ENCODE measurements around the gene SFRP5.

Gene SFRP5, protein sequence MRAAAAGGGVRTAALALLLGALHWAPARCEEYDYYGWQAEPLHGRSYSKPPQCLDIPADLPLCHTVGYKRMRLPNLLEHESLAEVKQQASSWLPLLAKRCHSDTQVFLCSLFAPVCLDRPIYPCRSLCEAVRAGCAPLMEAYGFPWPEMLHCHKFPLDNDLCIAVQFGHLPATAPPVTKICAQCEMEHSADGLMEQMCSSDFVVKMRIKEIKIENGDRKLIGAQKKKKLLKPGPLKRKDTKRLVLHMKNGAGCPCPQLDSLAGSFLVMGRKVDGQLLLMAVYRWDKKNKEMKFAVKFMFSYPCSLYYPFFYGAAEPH

DNA sequence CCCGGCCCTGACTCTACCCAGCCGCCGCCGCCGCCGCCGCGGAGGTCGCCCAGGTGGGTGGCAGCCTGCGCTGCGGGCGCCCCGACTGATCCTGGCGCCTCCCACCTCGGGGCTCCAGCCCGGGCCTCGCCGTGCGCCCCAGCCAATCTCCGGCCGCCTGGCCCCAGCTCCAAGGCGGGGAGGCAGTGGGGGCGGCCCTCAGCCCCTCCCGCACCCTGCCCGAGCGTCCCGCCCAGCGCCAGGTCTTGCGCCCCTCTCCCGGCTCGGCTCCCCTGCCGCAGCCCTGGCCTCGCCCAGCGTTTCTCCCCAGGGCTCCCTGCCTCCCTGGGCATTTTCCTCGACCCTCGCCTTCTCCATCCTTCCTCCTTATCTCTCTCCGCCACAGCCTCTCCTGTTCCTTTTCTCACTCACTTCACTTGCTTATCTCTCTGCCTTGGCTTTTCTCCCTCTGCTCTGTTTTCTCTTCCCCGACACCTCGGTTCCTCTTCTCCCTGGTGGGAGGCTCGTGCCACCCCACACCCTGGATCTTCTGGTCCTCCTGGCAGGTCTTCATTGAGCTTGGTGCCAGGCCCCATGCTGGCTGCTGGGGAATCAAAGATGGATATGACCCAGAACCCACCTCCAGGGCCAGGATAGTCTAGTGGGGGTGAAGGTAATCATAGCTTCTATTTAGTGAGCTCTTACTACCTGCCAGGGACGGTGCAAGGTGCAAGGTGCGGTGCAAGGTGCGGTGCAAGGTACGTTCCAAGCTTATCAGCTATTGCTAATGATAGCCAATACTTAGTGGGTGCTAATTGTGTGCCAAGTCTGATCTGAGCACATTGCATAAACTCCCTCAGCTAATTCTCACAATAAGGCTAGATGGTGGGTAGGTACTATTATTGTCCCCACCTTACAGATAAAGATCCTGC is at the start of gene SFRP5:
Gene SFRP5, minus strand, starts transcription at position 87 of the 911 bp plus-strand sequence. CDS start 166 bp downstream, outside the sequence.
- no peak for DNase-seq

DNA sequence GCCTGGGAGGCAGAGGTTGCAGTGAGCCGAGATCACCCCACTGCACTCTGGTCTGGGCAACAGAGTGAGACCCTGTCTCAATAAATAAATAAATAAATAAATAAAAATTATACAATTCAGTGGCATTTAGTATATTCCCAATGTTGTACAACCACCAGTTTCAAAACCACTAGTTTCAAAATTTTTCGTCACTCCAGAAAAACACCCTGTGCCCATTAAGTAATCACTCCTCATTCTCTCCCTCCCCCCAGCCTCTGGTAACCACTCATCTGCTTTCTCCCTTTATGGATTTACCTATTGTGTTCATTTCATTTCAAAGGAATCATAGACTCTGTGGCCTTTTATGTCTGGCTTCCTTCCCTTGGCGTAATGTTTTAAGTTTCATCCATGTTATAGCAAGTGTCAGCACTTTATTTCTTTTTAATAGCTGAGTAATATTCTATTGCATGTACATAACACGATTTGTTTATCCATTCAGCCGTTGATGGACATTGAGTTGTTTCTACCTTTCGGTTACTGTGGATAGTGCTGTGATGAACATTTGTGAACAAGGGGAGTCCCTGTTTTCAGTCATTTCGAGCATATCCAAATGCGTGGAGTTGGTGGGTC is 48.4 kb upstream of the SFRP5 start:
- no peak for DNase-seq

DNA sequence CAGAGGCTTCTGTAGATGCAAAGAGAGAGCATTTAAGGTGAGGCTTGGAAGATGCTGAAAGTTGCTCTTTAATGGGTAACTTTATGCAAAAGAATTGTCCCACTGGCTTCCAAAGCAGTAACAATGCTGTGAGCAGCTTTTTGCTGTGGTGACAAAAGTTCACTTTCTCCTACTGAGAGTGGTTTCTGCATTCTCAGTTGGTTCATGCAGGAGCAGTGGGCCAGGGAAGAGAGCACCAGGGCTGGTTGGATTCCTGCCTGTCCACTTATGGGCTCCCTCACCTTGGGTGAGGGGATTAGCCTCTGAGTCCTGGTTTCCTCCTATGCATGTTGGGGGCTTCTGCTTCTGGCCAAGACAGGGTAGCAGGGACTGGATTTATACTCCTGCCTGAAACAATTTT is 46.8 kb upstream of the SFRP5 start:
- DNase-seq = no peak

DNA sequence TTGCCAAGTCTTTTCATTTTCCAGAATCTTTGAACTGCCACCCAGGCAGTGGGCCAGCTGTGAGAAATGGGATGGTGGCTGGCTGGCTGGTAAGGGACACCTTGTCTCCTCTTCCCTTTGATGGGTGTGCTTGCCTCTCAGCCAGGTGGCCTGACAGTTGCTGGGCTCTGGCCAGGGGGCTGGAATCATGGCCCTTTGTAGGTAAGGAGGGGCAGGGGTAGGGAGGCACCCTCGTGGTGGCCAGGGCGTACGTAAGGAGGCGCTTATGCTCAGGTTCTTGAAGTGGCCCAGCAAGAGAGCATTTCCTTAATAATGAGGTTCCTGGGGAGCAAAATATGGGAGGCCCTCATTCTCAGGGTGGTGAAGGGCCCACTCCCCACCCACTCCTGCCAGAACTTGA is 44.8 kb upstream of the SFRP5 start:
- no peak for DNase-seq

DNA sequence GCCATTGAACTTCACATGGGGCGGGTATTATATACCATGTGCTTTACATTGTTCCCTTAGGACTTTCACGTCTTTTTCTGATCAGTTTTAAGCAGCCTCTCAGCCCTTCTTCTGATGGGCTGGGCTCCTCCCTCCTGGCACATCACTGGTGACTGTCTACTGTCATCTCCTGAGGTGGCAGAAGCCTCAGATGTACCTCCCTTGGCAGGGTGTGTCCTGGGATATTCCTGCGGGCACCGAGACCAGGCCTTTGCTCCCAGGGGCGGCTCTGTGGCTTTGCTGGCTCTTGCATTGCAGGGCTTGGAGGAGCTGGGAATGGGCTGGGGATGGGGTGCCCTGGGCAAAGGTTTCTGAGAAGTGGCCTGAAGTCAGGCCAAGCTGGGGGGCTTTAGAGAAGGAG is 43.2 kb upstream of the SFRP5 start:
- DNase-seq = no peak

DNA sequence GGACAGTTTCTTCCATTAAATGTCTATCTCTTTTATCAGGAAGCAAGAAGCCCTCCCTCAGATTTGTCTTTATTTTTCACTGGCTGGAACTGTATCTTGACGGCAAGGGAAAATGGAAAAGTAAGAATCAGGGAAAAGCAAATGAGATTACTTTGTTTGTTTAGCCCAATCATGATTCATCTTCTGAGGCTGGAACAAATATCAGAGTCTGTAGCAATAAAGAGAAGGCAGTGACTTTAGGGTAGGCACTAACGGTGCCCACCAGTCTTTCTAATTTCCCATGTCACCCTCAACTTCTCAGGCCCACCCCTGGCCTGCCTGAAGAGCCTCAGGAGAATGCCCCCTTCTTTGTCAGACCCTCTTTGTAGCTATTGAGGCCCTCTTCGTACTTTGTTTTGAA is 41.5 kb upstream of the SFRP5 start:
- DNase-seq = no peak

DNA sequence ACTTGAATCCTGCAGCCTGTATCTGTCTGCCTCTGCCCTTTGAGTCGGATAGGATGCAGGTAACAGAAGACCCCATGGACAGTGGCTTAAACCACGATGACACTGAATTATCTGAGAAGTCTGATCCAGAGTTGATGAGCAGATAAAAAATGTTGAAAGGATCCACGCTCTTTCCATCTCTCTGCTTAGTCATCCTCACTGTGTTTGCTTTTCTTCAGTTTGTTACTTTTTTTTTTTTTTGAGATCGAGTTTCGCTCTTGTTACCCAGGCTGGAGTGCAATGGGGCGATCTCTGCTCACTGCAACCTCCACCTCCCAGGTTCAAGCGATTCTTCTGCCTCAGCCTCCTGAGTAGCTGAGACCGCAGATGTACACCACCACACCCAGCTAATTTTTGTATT is 40.9 kb upstream of the SFRP5 start:
- DNase-seq = no peak

DNA sequence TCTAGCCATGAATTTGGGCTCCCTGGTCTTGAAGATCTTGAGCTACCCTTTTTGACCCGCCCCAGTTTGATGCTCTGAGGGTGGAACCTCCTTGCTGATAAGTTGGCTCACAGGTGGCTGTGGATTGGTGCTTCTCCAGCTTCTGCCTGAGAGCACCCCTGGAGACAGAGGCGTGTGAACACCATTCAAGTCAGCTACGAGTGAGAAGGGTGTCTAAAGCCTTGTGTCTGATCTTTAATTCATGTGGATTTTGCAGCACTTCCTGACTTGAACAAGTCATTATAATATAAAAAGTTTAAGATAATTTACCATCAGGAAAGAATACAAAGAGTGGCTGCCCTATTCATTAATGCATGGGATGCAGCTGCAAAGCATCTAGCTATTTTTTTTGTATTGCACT is 40.2 kb upstream of the SFRP5 start:
- no peak for DNase-seq

DNA sequence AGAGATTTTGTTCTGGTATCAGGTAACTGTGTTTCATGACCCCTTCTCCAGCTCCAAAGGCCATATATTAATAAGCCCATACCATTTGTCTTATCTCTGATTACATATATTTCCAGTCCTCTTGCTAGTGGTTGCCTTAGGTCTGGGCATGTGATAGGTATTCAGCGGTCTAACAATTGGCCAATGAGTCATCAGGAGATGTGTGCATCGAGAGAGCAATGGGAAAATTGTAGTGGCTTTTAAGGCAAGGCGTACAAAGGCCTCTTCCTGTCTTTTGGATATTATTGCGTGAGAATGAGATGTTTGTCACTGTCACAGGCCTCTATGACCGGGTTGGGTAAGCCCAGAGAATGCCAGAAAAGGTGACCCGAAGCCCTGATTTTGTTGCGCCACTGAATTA is 38.6 kb upstream of the SFRP5 start:
- no peak for DNase-seq

DNA sequence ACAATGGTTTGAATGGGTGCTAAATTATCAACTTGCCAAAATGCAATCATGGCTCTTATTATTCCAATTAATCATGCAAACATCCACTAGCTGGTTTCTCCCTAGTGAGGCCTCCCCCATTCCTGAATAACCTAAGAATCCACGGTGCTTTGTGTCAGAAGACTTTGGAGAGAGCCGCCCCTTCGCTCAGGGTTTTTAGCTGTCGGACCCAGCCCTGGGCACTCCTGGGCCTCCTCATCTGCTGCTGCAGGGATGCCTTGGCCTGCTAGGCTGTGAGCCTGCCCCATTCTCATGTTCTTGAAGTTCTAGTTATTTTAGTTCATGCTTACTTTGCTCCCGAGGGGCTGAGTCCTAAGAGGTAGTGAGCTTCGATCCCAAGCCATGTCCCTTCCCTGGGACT is 34.1 kb upstream of the SFRP5 start:
- DNase-seq = no peak

DNA sequence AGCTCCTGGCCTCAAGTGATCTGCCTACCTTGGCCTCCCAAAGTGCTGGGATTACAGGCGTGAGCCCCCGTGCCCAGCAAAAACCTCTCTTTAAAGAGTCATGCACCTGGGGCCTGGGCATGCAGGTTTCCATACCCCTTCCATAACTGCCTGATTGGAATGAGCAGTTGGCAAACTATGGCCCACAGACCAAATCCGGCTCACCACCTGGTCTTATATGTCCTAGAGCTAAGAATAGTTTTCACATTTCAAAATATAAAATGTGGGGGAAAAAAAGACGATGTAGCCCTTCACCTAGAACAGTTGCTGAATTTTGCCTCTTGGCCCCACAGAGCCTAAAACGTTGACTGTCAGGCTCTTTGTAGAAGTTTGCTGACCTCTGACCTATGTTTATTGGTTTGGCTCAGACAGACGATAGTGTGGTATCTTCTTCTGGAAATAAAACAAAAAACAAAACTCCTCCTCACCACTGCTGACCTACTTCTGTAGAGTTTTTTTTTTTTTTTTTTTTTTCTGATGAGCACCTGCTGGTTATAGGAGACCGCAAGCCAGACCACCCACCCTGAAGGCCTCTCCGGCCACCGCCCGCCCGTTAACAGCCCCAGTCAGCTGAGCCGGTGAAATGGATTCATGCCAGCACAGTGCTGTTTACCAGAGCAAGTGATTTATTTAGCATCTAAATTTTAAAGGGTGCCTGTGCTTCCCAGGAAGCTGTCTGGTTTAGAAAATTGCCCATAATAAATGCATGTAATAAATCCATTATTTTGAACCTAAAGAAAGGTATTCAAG is 33.5 kb upstream of the SFRP5 start:
- no peak for DNase-seq

DNA sequence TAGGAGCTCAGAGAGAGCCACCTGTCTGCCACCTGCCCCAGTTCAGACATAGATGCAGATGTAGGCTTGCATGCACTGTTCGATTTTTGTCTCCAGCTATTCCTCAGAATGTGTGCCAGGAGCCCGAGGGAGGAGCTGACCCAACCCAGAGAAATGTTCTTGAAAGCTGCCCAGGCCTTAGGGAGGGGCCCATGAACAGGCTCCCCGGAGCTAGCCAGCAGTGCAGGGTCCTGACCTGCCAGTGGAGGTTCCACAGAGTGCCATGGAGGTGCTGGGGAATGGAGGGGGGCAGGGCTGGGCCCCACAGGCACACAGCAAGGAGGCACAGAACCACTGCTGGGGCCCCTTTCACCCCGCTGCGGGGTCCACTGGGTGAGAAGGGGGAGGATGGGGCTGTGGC is 29.6 kb upstream of the SFRP5 start:
- no peak for DNase-seq

DNA sequence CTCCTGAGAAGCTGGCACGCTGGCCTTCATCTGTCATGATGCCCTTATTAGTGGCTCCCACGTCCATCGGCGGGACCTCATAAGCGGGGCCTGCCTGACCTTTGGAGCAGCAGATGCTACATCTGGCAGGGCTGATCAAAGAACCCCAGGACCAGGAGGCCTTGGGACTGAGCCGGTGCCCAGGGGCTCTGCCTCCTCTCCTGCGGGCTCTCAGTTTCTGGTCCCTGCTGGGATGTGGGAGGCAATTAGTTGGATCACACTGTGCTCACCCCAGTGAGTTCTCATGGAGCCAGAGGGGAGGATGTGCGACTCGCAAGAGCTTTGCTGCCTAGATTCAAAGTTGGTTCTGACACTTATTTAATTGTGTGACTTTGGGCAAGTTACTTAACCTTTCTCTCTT is 28.7 kb upstream of the SFRP5 start:
- no peak for DNase-seq

DNA sequence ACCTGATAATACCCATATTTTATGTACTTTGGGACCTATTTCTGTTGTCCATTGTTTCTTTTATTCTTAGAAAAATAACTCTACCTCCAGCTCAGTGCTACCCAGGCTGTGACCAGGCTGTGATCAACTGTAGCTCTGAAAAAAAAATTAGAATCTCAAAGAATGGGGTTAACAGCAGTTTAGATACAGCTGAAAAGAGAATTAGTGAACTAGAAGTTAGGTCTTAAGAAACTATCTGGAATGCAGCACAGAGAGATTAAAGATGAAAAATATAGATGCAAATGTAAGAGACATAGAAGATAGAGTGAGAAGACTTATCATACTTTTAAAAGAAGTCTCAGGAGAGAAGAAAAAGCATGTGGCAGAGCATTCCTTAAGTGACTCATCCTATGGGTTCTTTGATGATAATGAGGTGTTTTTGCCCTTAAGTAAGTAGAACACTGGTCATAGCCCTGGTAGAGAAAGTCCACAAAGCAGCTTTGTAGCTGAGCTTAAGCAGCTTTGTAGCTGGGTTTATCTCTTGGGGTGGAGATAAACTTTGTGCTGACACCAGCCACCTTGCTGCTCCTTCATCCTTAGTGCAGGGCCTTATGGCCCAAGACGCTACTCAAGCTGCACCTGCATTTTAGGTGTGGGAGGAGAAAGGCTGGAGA is 27.3 kb upstream of the SFRP5 start:
- no peak for DNase-seq

DNA sequence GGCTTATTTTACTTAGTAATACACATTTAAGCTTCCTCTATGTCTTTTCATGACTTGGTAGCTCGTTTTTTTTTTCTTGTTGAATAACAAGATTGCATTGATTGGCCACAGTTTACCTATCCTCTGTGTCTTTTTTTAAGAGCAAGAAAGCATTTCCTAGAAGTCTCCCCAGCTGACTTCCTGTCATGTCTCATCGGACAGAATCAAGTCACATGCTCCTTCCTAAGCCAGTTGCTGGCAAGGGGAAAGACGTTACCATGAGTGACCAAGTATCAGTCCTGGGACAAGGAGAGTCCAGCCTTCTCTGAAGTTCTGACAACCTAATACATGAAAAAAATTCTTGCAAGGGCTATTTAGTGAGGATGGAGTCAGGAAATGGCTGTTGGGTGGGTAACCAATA is 24.9 kb upstream of the SFRP5 start:
- no peak for DNase-seq

DNA sequence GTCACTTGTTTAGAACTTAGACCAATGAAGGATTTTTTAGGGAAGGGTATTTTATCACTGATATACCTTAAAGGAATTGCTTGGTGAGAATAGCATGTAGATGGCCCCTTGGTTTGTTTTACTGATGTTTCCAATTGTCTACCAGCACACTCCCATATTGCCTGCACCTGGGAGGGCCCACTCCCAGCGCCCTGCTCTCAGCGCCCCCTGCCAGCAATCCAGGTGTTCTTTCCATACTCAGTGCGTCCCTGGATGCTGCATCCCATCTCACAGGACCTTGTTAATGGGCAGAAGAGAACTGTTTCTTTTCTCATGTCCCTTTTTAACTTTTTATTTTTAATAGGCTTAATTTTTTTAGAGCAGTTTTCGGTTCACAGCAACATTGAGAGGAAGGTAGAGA is 24.1 kb upstream of the SFRP5 start:
- DNase-seq = no peak

DNA sequence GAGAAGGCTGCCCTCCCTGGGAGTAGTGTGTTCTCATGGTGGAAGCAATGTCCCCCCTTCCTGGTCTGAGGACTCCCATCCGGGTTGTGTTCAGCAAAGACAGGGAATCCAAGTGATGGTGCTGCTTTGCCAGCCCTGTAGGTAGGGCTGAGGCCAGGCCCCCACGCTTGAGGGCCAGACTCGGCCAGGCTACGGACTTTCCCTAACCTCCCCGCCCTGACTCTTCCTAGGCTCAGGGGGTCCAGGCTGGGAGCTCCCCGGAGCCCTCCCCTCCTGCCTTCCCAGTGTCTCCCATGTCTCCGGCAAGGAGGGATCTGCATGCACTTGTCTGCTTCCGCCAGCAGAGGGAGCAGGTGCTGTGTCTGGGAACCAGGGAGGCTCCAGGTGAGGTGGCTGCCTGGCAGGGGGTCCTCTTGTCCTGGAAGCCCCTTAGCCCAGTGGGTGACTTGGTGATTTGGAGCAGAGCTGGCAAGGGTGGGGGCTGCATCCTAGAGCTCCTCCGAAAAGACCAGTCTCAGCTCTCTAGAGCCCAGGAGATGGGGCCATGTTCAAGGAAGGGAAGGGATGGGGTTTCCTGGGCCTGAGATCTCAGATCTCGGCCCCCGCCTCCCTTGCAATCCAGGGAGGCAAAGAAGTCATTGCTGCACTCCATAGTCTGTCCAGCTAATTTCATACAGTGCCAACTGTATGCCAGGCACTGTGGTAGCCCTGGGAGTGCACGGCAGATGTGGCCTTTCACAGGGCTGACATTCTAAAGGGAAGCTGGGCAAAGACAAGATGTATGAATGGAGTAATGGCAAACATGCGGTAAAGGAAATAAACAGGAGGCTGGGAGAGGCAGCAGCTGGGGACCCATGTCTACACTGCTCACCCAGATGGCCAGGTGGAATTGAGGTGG is 20.3 kb upstream of the SFRP5 start:
- DNase-seq = peak; percentile 56

DNA sequence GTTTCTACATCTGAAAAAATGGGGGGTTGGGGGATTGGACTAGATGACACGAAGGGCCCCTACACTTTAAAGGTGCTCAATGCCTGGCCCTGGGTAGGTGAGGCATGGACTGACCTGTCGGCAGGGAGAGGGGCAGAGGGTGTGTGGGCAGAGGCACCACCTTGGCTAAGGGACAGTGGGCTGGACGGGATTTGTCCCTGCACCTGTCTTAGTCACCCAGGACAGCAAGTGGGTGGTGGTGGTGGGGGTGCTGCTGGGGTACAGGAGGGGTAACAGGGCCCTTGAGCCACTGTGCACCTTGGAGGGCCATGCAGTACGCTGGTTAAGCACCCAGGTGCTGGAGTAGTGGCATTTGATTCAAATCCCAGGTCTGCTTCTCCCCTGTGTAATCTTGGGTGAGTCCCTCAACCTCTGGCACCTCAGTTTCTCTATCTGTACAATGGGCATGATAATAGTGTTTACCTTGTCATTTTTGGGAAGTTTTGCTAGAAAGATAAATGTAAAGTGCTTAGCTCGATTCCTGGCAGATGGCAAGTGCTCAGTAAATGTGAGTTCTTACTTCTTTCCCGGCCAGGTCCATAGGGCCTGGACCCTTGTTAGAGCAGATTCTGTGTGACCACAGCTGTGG is 18.1 kb upstream of the SFRP5 start:
- no peak for DNase-seq

DNA sequence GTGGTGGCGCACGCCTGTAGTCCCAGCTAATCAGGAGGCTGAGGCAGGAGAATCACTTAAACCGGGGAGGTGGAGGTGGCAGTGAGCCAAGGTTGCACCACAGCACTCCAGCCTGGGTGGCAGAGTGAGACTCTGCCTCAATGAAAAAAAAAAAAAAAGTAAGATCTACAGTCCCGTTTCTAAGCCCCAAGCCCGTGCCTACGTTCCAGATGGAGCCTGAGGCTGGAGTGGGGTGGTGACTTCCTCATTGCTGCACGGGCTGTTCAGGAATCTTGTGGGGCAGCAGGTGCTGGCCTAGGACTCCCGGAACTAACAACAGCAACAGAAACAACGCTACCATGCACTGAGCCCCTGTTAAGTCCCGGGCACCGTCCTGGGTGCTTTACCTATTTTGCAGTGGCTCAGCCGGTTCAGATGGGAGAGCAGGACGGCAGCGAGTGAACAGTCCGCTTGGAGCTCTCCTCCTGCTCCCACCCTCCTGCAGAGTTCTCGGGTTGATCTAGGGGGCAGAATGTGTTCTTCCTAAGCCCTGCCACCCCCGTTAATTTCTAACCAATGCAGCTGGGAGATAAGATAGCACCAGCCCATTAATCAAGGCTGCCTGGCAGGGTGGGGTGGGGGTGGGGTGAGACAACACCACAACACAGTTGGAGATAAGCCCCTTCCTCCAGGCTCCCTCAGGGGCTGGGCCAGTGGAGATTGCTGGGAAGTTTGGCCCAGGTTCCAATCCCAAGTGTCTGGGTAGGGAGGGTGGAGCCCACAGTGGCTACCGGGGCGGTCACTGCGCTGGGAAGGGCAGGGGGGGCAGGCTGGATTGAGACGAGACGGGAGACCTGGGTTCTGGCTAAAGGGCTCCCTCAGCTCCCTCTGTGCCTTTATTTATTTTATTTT is 17.0 kb upstream of the SFRP5 start:
- DNase-seq = no peak

DNA sequence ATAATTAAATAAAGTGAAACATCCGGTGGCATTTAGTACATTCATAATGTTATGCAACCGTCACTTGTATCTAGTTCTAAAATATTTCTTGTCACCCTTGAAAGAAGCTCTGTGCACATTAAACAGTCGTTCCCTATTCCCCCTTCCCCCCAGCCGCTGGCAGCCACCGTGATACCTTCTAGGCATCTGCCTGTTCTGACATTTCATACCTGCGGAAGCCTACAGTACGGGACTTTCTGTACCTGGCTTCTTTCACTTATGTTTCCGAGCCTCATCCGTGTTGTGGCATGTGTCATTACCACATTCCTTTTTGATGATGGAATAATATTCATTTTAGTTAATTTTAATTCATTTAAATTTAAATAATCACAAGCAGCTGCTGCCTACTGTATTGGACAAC is 13.9 kb upstream of the SFRP5 start:
- no peak for DNase-seq

Data from T1000 (cell line).